Nucleus accumbens (tissue), 56 donors: ENCODE results near the gene TRIM29.

Experiments
- DNase-seq, 56 donors: peaks; one replicate each; lab custom pipeline; 2025; lab: John Stamatoyannopoulos, UW

The TRIM29 gene

DNA sequence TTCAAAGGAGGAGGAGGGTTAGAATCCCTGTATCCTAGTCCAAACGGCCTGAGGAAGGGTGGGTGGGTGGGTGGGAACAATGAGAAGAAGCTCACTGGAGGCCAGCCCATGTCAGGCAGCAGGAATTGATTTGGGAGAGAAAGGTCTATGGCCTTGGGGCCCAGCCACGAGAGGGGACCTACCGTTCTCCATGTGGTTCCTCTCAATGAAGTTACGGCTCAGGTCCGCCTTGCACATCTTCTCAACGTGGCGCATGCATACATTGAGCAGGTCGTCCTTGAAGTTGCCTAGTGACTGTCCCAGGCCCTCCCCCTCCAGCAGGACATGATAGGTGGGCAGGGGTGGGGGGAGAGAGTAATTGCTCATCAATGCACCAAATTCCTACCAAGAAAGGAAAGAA is 12.4 kb downstream of the TRIM29 start:
- no peak for DNase-seq

DNA sequence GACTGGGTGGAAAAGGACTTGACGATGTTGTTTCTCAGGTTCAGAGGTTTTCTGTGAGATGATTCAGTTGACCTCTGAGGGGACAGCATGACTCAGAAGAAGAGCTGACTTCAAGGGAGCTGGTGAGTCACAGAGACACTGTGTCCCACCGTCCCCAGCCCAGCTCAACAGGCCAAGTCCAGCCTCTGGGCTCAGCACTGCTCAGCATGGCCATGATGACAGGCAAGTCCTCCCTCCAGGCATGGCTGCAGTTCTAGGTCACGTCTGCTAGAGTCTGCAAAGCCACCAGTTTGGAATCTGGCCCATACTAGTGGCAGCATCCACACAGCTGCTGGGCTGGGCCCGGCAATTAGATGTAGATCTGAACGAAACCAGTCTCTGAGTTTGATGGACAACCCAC is 12.9 kb downstream of the TRIM29 start:
- peak in 3 of 56 donors; percentile 8 to 68 (median 16) for DNase-seq

DNA sequence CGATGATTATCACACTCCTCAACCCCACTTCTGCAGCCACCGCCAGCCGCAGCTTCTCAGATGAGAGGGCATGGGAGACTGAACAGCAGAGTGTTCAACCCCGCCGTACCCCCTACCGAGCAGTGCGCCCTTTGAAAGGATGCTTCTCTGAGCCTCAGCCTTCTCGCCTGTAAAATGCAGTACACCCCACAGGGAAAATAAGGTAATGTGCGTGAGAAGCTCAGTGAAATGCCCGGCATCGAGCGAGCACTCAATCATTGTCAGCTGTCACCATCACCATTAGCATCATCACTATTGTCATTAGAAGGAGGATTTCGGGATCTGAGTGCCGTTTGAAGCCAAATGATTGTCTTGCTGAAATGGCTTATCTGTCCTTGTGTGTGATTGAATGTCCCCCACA is 13.6 kb downstream of the TRIM29 start:
- no peak for DNase-seq

DNA sequence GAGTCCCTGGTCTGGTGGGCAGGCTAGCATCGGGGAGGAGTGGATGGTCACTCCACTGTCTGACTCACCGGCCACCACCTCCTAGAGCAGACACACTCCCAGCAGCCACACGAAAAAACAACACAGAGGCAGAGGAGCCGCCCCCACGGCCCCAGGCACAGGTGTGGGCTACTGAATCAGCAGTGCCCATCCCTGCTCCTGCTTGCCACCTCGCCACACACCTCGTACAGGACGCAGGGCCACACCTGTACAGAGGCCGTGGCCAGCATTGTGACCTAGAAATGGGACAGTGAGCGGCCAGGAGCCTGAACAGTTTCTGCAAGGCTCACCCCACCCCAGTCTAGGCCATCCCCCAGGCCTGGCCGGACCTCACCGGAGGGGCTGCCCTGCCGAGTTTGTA is 14.0 kb downstream of the TRIM29 start:
- DNase-seq, result no peak

DNA sequence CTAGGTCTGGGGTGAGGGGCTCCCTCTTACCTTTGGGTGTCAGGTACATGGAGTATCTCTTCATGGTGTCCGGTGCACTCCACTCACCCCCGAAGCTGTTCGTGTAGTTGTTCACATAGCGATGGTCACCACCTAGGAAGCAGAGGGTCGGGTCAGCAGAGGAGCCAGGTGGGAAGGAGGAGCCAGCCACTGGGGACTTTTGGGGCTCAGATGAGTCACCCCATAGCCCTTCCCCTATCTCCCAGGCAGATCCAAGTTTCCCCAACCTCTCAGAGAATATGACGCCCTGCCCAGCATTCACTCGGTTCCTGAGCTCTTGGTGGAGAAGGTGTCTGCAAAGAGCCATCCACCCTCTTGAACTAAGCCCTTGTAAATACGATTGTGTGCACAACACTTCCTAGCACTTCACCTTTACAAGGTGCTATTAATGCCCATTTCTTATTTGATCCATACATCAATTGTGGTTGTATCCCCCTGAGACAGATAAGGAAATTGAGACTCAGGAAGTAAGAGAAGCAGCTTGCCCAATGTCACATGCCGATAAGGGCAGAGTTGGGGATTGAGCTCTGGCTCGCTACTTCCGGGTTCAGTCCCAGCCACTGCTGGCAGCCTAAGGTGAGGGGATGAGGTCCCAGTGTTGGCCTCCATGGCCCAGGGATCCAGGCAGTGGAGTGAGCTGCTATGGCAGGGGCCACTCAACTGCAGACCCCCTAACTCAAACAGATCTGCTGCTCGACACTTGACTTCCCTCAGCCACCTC is 14.8 kb downstream of the TRIM29 start:
- no peak for DNase-seq

DNA sequence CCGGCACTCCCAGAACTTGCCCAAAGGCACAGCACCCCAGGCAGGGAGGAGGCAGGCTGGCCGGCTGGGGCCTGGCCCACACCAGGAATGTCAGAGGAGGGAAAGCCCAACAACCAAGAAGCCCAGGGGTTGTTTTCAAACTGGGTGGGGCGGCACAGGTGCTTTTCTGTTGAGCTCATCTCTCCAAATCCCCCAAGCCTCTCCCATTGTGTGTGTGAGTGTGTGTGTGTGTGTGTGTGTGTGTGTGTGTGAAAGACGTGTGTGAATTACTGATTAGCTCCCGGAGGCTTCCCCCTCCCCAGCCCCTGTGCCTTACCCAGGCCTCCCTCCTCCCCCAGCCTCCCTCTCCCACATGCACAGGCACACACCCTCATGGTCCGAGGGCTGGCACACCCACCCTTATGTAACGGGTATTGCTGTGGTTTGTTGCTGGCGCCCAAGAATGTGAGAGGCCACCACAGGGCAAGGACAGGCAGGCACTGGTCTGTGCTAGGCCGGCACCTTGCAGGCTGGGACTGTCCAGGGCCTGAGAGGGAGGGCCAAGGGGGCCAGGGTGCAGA is 15.9 kb downstream of the TRIM29 start:
- DNase-seq, result no peak

DNA sequence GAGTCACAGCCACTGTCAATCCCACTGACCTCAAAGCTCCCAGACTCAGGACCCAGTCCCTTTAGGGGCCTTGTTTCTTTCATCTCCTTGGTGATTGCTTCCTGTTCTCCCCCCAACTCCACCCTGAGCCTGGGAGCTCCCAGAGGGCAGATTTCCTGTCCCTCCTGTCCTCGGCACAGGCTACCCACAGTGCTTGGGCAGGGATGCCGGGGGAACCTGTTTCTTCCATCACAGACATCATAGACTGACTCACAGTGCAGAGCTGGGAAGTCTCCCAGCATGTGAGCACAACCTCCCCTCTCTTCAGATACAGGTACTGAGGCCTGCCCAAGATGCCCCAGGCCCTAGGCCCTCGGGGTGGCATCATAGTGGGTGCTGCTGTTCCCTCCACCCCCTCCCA is 16.6 kb downstream of the TRIM29 start:
- no peak for DNase-seq

DNA sequence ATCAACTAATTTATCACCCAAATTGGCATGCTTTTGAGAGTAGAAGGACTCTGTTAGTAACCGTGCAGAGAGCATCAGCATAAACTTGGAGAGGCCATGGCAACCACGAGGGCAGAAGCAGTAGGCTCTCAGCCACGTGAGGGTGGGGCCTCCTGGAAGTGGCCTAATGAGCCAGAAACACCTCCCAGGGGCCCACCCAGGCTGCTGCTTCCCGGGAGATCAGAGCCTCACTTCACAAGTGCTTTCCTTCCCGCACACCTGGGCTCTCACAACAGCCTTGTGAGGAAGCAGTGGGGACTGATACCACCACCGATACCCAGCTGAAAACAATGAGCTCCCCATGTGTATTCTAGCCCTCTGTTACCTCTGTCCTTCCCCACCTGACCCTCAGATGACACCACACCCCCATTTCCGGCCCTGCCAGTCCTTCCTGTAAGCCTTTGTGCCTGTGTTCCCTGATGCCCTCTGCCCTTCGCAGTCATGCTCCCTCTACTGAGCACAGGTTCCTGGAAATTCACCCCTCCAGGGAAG is 17.0 kb downstream of the TRIM29 start:
- no peak for DNase-seq

DNA sequence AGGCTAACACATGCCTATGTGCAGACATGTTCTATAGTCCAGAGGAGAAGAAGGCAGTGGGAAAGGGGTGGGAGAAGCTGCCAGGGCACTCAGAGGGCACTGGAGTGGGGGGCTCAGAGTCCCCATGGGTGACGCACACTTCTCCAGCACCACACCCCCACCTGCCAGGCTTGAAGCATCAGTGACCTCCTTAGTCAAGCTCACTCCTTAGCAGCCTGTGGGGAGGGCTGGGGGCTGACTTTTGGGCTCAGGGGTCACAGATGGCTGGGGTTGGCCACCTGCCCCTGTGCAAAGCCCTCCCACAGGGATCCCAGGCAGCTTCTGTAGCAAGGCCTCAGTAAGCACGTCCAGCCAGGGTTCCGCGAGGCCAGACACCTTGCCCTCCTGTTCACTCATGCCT is 18.8 kb downstream of the TRIM29 start:
- DNase-seq, result no peak

DNA sequence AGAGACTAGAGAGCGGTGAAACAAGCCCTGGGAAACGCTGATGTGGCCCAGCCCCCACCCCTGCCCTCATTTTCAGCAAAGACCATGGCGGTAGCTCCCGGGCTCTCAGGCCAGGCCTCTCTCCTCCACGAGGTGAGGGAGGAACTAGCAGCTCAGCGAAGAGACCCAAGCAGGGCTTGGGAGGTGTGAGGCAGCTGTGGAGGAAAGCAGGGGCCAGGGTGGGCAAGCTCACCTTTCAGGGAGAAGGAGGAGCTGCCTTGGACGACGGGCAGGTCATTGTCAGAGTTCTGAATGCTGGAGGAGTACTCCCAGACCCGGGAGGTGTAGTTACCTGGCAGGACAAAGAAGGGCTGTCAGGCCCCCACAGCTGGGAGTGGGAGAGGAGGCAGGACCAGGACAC is 19.9 kb downstream of the TRIM29 start:
- DNase-seq, result no peak

DNA sequence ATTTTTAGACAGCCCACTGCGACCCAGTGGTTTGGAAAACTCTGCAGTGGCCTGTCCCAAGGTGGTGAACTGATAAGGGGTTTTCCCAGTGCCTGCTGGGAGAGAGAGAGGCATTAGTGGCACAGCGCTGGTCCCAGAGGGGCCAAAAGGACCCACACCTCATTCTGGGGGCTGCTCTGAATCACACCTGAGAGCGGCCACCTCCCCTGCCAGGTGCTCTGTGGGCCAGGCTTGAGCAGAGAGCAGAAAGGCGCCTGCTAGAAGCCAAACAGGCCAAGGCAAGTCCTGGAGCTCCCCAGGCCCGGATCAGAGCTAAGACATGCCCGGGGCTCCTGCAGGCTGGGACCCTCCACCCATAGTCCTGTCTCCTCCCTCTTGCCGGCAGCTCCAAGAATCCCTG is 20.9 kb downstream of the TRIM29 start:
- DNase-seq, result no peak

DNA sequence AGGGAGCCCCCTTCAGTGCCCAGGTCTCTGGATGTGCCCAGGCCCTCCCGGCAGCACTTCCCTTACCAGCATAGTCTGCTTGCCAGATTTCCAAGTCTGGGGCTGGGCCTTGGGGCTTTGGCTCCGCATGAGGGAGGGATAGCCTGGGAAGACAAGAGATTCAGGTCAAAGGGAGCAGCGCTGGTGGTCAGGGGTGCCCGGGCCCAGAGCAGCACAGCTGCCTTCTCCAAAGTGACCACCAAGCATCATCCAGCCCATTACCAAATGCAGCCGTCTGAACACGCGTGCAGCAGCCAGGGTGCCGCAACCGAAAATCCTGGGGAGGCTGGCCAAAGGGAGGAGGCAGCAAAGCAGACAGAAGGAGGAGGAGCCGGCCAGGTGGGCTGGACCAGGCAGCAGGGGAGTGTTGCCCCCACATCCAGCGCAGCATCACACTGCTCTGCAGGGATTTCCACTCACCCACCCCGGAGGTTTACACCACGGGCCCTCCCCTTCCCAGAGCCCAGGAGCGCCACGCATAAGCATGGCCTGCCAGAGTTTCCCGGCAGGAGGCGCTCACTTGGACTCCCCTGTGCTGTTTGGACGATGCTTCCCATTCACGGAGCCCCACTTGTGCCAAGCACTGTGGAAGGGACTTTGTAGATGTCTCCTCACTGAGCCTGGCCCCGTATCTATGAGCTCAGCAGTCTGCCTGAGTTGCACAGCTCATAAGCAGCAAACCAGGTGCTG is 22.5 kb downstream of the TRIM29 start:
- DNase-seq, result no peak

DNA sequence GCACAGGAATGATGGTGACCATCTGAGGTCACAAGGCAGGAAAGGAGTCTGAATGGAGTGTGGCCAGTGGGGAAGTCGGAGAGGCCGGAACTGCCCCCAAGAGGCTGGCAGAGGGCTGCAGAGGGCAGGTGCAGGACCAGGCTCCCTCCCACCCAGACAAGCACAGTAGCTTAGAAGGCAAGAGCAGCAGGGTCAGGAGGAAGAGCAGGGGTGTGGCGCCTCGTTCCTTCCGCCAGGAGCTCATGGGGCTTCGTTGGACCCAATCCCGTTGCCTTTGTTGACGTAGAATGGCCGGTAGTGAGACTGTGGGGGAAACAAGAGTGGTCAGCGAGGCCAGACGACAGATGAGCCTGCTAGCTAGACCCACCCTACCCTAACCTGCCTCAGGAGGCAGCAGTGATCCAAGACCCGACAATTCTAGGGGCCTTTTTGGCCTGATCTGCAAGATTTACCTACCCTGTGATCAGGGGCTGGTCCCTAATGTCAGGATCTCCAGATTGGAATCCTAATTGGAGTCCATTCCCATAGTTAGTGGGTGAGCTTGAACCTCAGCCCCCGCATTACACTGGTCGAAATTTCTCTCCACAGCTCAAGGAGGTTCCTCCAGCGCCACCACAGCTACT is 25.6 kb downstream of the TRIM29 start:
- no peak for DNase-seq

DNA sequence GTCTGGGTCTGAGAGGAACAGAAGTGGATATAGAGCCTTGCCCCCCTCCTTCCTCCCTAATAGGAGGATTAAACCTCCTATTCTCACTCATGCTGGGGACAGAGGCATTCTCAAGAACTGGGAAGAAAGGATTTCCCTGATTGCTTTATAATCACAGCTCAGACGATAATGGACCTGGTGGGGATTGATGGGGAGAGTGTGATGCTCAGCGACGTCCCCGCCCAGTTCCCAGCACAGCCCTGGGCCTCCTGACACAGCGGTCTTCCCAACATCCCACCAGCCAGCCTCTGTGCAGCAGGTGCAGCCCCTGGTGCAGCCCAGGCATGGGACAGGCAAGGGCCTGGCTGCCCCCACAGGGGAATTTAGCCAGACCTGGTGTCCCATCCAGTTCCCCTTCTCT is 28.4 kb downstream of the TRIM29 start:
- no peak for DNase-seq

DNA sequence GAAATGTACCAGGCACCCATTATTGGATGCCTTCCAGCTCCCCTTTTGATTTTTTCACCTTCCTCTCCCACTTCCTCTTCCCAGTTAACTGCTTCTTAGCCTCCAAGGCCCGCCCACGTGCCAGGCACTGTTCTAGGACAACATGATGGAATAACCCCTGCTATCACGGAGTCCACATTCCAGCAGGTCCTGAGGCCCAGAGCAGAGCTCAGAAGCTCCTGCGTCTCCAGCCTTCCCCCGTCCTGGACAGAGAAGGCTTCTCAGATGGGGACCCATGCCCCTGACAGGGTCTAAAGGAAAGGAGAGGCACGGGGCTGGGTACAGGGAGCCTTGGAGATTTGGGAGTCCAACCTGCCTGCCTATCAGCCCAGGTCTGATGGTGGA is 29.1 kb downstream of the TRIM29 start:
- DNase-seq, result no peak

DNA sequence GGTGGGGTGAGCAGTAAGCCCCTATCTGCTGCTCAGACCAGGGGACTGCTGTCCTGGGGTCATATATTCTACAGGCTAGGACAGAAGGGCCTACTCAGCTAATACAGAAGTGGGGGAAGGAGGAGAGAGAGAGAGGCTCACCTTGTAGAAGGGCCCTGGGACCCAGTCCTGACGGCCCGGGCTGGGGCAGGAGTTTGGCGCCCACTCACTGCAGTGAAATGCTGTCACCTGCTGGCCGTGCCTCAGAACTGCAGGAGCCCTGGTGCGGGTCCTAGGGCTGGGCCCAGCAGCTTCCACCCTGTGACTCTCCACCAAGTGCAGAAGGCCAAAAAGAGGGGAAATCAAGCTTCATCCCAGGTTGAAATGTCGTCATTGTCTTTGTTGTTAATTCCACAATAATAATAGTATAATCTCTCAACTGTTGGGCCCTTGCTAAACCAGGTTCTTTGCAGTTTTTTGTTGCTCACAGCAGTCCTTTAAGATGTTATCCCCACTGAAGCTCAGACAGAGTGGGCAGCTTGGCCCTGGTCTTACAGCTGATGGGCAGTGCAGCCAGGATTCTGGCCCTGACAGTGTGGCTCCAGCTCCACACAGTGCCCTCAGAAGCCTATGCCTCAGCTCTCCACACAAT is 29.6 kb downstream of the TRIM29 start:
- DNase-seq, result peak in 50 of 56 donors; percentile 12 to 89 (median 64)

DNA sequence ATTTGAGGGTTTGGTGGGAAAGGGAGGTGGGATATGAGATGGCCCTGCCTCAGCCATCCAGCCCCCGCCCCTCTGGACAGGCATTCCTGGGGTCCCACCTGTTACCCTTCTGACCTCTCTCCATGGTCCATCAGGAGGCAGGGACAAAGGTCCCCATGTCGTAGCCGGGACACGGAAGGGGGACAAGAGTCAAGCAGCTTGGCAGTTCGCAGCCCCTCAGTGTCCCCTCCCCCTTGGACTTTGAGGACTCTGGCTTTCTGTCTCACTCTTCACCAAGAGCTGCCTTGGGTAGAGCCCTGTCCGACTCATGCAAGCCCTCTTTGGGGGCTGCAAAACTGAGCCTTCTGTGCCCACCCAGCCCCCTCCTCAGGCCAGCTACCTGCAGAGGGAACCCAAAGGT is 30.2 kb downstream of the TRIM29 start:
- DNase-seq, result no peak

DNA sequence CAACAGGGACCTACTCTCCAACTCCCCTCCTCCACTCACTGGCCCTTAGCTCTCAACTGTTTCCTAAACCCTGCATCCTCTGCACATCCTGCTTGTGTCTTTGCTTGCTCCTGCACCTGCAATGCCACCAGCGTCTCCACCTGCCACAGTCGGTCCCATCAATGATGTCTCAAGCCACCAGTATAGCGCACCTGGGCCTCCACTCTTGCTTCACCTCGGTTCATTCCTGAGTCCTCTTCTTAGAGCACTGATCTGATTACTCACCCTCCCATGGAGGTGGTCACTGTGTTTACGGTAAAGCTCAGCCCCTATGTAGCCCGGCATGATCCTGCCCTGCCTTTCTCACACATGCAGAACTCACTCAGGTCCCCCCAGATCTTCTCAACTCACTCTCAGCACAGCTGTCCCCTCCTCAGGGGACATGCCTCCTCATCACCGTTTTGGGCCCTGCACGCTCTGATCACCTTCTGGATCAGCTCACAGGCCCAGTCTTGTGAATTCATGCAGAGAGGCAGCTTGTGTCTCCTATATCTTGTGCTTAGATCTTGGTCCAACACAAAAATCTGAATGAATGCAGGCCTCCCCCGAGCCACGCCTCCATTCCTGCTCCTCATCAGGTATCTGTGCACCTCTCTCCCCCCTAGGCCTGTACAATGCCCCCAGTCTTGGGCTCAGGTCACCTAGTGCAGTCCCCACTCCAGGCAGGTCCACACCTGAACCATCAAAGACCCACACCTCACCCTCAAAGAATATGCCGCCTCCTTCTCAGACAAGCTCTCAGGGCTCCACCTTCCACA is 31.4 kb downstream of the TRIM29 start:
- no peak for DNase-seq

DNA sequence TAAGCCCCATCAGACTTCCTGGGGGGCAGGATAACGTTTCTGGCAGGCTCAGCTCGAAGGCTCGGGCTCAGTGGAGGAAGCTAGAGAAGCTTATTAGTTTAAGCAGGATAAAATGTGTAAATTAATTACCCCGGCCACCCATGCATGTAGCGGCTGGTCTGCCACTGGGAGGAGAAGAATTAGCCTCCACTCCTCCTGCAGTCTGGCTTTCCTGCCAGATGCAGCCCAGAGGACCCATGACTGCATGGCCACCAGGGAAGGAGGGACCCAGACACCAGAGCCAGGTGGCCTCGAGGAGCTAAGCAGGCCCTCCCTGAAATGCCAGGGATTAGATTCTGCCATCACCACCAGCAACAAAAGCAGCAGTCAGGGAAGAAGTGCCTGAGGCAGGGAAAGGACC is 32.3 kb downstream of the TRIM29 start:
- DNase-seq, result no peak

DNA sequence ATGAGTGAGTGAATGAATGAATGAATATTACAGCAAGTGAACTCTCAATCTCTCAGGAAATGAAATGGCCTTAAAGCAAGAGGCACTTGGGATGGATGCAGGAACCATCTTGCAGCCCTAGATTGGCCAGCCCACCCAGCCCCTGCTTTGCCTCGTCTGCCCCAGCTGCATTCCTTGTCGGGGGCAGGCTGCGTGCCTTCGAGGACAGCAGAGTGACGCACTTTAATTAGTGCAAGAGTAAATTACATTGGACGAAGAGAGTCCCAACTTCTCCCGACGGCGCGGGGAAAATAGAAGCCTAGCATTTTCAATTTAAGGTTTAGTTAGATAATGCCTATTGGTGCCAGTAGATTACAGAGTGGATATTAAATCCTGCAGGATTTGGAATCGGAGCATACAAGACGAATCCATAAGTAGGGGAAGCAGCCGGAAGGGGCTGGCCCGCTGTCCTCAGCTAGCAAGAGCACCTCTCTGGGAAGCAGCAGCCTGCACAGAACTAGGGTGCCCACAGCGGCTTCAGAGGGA is 33.8 kb downstream of the TRIM29 start:
- no peak for DNase-seq
